GM12892 (cell line): ENCODE measurements around the gene SMARCB1.

Experiments used
- POLR2A ChIP-seq: IDR thresholded peaks from 2 replicates; pipeline ENCODE4 v1.6.1; 2011; ENCODE audit warnings: low read depth, low read length, control low read depth
- POLR2AphosphoS5 ChIP-seq: IDR thresholded peaks from 2 replicates; pipeline ENCODE4 v1.6.1; 2011; ENCODE audit warnings: low read depth, low read length, control low read depth
- TAF1 ChIP-seq: IDR thresholded peaks from 2 replicates; pipeline ENCODE4 v1.6.1; 2011; ENCODE audit warnings: low read depth, mild to moderate bottlenecking, control low read depth, low read length, borderline replicate concordance

GRCh38 chr22:23817146-23817545 lies 30.4 kb downstream of the SMARCB1 start:
- TF ChIP-seq POLR2A (no peak), POLR2AphosphoS5 (no peak), TAF1 (no peak)
